GM21447 (cell line): Measurements from ENCODE around the gene DICER1.
A peak's percentile ranks its signal among the peaks of the same experiment; 100 is the strongest.
"Not testable (repeated sequence)": the region's sequence is repeated elsewhere in the genome, so short reads cannot be mapped to it uniquely, and the experiment has no call there.

Experiments used
- ATAC-seq: cut with Tn5 transposase; IDR thresholded peaks from one replicate; pipeline ENCODE4 v1.9.1; 2021; ENCODE audit not compliant: unreplicated experiment

Gene DICER1, protein sequence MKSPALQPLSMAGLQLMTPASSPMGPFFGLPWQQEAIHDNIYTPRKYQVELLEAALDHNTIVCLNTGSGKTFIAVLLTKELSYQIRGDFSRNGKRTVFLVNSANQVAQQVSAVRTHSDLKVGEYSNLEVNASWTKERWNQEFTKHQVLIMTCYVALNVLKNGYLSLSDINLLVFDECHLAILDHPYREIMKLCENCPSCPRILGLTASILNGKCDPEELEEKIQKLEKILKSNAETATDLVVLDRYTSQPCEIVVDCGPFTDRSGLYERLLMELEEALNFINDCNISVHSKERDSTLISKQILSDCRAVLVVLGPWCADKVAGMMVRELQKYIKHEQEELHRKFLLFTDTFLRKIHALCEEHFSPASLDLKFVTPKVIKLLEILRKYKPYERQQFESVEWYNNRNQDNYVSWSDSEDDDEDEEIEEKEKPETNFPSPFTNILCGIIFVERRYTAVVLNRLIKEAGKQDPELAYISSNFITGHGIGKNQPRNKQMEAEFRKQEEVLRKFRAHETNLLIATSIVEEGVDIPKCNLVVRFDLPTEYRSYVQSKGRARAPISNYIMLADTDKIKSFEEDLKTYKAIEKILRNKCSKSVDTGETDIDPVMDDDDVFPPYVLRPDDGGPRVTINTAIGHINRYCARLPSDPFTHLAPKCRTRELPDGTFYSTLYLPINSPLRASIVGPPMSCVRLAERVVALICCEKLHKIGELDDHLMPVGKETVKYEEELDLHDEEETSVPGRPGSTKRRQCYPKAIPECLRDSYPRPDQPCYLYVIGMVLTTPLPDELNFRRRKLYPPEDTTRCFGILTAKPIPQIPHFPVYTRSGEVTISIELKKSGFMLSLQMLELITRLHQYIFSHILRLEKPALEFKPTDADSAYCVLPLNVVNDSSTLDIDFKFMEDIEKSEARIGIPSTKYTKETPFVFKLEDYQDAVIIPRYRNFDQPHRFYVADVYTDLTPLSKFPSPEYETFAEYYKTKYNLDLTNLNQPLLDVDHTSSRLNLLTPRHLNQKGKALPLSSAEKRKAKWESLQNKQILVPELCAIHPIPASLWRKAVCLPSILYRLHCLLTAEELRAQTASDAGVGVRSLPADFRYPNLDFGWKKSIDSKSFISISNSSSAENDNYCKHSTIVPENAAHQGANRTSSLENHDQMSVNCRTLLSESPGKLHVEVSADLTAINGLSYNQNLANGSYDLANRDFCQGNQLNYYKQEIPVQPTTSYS (N-terminal part only)

DNA sequence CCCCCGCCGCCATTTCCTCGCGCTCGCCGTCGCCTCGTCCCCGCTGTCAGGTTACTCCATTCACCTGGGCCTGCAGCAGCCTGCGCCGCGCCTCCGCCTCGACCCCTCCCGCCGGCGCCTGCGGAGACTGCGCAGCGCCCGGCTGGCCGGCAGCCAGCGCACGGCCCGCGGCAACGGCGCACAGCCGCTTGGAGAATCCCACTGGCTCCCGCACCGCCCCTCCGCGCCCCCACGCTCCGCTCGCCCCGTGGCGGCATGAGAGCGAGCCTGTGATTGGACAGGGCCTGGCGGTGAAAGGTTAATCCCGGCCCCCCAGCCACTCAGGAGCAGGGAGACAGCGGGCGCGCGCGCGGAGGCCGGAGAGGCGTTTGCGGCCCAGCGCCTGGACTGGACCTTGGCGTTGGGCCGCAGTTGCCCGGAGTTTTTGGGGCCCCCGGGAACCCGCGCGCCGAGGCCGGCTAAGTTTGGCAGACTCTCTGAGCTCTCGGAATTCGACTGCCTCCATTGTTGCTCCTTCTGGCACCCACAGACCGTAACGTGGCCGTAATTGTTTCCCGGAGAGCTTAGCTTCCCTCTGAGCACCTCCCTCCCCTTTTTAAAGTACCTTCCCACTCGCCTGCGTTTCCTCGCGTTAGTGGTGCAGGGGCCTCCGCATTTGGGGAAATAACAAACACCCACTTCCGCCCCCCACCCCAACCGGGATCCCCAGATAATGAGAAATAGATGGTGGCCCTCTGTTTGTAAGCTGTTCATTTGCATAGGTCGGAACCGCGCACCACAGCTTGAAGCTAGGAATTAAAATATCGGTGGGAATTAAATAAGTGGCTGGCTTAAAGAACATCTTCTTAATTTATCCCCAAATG lies at the start of gene DICER1:
Gene DICER1 (minus strand): TSS at position 203 of the 863 bp plus-strand sequence. CDS start 24,071 bp downstream, outside the sequence.
- ATAC-seq, result peak; percentile 65

DNA sequence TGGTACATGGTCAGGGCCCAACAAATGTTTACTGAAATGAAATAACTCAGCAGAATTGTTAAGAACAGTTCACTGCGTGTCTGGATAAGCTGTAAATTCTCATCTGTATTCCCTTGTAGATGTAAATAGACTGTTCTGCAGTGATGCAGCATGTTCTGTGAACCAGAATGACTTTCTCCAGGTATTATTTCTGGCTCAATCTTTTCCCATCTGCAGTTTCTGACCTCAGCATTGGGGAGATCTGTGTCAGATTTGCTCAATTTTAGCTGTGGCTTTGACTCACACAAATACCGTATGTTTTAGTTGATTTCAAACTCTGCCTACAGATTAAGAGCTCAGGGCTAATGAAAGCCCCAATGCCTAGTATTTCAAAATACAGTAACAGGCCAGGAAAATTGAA lies 49.2 kb upstream of the DICER1 start:
- ATAC-seq, result no peak

DNA sequence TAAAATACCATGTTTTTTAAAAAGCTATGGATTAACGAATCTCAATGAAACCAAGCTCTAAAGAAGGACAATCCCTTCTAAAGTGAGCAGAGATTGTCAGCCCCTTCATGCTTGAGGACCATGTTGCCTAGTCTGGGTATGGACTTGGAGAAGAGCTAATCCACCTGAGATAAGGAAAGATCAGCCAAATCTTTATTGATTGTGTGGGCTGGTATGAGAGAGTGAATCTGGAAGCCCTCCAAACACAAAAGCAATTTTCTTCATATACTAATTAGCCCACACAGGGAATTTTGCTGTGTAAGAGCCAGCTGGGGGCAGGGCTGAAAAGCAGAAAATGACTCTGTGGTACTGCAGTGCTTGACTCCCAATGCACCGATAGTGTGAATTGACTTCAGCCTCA lies 47.4 kb upstream of the DICER1 start:
- ATAC-seq, result no peak

DNA sequence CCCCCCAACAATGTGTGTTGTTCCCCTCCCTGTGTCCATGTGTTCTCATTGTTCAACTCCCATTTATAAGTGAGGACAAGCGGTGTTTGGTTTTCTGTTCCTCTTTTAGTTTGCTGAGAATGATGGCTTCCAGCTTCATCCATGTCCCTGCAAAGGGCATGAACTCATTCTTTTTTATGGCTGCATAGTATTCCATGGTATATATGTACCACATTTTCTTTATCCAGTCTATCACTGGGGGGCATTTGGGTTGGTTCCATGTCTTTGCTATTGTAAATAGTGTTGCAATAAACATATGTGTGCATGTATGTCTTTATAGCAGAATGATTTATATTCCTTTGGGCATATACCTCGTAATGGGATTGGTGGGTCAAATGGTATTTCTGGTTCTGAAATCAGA lies 44.4 kb upstream of the DICER1 start:
- ATAC-seq, result not testable (repeated sequence)

DNA sequence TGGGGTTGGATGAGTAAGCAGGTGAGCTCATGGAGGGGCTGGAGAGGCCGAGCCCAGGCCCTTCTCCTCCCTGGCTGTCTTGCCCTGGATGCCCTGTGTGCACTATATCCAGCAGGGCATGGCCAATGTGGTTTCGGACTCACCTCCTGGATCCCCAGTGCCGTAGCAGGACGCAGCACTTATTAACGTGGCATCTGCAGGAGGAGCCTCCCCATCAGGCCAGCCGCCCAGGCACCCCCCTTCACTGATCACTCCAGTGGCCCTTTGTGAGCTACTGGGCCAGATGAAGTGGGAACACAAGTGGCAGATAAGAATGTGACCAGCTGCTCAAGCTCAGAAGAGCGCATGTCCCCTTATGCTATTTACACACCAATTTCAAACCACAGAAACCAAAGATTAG lies 43.1 kb upstream of the DICER1 start:
- ATAC-seq, result no peak

DNA sequence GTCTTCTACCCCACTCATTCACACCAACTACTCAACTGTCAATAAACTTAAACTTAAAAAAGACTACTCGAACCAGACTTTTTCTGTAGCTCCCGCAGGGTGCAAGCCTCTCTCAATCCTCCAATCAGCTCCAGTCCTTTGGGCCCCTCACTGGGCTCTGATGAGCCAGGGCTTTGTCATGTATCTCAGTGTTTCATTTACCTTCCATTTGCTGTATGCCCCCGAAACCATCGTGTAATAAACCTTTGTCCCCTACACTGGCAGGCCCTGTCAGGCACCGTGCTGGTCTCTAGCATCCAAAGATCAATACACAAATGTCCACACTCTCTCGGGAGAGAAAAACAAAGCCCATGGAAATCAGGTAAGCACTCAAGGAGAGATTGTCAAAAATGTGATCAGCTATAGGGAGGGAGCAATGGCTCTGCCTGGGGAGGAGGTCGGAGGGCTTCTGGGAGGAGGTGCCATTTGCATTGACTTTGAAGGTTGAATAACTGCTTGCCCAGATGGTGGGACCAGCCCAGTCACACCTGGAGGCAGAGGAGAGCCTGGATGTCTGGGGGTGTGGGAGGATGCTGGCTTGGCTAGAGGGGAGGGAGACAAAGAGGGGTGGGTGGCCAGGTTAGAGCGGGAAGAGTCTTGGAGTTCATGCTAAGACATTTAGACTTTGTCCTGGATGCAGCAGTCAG lies 42.1 kb upstream of the DICER1 start:
- ATAC-seq, result no peak

DNA sequence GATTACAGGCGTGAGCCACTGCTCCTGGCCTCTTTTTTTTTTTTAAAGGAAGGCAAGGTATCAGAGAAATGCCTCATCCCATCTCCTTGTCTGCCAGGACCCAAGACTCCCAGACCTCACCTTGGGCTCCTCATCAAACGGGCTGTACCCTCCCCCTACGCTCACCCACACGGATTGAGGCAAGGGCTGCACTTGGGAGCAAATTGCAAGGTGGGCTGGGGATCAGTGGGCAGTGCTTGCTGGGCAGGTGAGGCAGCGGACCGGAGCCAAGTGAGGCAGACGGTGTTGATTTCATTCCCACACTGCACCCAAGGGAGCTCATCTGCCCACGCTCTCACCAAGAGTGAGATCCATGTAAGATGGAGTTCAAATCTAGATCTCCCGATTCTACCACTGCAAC lies 41.0 kb upstream of the DICER1 start:
- ATAC-seq, result no peak

DNA sequence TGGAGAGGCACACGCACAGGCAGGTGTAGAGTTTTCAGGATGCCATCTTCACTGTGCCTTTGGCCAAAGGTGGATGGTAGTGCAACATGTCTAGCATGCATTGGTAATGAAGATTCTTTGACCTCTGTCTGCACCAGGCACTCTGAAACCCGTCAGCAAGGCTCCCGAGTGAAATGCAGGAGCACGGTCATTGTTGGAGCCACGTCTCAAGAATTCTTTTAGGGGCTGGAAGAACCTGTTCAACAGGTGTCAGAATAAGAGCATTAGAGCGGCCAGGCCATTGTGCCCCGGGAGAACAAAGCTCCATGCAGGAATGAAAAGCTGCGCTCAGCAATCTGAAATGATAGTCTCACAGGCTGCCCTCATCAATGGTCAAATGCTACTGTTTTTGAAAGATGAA lies 40.2 kb upstream of the DICER1 start:
- ATAC-seq, result no peak

DNA sequence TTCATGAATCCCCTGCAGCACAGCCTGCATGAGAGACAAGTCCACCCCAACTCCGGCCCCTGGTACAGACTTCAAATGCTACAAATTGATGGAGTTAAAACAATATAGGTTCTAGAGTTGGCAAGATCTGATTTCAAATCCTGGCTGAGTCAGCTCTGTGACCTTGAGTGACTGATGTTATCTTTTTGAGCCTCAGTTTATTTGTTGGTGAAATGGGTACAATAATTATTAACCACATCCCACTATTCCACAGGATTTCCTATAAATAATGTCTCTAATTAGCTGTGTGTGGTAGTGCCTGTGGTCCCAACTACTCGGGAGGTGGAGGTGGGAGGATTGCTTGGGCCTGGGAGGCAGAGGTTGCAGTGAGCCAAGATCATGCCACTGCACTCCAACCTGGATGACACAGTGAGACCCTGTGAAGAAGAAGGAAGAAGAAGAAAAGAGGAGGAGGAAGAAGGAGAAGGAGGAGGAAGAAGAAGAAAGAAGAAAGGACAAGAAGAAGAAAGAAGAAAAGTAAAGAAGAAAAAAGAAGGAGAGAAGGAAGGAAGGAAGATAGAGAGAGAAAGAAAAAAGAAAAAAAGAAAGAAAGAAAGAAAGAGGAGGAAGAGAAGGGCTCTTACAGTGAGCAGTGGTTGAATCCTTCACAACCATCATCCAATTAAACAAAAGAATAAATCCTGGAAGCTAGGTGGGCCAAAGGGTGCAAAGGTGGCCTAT lies 39.7 kb upstream of the DICER1 start:
- ATAC-seq, result no peak

DNA sequence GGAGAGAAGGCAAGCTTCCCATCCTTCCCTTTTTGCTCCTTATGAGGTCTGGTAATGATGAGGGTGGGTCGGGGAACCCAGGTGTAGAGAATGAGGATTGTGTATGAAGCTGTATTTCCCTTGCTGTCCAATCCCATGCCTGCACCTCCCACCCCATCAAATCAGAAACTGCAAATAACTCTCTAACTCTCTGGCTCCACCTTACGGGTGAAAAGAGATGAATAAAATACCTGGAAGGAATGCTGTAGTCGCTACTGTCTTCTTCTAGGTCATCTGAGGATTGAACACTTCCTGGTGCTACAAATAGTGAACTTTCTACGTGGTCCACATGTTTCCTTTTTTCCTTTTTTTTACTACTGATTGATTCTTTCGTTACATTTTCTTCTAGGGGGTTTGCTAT lies 38.9 kb upstream of the DICER1 start:
- ATAC-seq, result no peak

DNA sequence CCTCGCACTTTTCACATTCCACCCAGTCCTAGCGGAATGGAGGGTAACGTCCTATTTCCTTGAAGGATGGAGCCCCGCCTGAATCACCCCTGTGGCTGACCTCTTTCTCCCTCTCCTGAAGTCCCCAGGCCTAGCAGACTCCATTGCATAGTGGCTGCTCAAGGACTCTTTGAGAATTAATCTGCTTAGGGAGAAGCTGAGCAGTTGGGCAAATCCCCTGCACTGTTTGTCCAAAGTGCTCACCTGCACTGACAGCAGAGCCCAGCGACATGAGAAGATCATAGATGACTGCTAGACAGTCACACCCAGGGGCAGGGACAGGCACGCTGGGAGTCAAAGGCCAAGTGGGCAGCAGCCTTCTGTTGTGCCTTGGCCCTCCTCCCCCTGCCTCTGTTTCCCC lies 37.7 kb upstream of the DICER1 start:
- ATAC-seq, result no peak

DNA sequence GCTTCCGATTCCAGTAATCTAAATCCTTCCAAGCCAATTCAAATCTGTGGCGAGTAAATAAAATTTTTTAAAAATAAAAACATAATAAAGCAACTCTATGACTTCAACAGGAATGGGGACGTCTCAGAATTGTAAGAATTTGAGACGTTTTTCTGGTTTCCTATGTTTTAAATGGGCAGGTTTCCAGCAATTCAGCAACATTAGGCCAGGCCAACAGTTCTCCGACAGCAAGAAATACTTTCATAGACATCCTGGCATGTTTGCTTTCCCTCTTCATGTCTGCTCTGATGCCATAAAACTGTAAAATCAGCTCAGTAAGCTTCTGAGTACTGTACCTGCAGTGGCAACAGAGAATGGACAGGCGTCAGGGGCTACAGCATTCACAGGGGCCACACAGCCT lies 35.8 kb upstream of the DICER1 start:
- no peak for ATAC-seq

DNA sequence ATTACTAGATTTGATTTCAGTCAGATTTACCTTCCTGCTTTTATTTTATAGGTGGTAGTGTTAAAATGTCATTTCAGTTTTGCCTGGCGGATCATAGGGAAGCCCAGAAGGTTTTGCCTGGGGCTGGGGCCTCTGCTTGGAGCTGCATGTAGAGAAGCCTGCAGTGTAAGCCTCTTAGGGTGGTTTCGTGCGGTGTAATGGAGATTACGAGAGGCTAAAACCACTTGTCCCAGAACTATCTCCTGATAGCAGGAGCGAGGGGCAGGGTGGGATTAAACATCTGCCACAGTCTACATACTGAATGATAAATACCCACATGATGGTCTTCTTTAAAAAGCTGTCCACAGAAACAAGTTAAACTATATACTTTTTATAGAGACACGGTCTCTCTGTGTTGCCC lies 35.0 kb upstream of the DICER1 start:
- no peak for ATAC-seq

DNA sequence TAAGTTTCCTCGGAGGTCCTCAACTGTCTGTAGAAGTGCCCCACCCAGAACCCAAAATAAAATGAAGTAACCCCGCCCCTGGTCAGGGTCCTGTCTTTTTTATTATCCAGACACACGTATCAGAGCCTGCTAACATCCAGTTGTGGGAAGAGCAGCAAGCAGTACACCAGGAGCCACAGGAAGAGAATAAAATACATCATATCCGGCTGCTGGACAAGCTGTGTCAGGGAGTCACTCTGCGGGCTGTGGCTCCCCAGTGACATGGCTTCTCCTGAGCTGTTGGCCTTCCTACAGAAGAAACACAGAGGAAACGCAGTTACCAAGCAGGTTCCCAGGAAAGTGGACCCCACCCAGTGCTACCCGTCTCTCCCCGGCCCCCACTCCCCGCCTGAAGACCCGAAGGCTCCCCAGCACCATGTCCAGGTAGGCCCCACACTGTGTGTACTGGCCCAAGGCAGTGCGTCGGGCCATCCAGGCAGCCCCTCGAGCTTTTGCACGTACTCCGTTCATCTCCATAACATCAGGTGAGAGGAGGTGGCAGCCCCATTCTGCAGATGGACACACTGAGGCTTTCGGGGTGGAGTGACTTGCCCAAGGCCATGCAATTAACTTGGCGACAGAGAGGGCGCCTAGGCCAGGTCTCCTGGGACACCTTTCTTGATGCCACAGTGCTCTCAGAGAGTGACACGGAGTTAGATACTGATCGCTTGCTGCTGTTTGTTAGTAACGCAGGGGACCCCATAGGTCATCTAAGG lies 34.3 kb upstream of the DICER1 start:
- no peak for ATAC-seq

DNA sequence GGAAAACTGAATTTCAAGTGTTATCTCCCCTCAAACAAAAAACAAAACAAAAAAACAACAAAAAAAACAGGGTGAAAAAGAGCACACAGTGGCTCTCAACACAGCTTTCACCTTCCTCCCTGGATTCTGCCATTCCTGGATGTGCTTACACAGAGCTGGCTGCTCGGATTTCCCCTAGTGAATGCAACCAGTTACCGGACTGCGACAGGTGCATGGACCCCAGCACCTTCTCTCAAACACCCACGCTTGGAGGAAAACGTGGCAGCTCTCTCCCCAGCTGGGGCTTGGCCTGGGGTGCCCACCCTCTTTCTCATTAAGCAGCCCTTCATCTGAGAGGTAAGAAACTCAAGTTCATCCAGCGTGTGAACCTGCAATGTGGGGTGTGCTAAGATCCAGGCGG lies 33.5 kb upstream of the DICER1 start:
- no peak for ATAC-seq

DNA sequence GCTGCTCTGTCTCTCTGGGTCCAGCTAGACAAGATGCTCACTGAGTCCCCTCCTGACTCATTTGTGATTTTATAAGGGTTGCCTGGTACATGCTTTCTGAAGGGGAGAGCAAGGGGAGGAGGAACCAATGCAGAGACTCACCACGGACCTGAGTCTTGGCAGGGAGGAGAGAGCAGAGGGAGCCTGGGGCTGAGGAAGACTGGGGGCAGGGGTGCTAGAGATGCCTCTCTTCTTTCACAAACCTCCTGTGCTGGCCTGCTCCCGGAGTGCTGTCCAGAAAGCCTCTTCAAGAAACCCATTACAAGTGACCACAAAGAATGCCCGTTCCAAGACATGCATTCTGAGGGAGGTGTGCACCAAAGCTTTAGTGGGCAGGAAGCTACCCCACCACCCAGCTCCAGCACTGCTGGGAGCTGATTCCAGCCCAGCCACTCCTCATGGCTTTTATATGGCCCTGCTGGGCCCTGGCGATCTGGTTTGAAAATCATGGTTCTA lies 33.1 kb upstream of the DICER1 start:
- ATAC-seq, result no peak

DNA sequence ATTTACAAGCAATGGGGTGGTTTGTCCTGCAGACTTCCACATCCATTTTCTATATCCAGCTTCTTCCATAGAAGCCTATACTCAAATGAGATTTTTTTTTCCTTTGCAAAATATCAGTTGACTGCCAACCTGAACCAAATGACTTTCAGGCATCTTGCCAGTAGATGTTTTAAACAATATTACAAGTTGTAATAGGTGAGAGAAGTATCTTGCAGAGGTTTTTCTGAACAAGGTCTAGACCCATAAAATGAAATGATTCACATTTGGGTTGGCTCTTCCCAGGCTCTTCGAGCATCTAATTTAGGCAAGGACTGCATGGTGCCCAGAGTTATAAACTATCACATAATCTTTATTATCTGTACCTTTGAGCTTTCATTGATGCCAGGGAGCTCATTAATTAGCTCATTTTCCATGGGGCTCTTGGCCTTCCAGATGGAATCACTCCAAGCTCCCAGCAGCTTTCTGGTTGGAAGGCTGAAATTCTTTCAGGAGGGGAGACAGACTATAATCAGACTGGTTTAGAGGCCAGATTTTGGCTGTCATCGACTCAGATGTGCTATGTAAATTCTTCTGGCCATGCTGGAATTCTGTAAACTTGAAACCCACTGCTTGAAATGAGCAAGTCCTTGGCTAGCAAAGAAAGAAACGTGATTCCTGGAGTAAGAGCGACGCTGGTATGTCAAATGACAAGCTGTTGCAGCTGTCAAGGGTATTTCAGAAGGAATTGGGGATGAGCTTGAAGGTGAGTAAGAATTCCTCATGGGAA lies 32.2 kb upstream of the DICER1 start:
- no peak for ATAC-seq

DNA sequence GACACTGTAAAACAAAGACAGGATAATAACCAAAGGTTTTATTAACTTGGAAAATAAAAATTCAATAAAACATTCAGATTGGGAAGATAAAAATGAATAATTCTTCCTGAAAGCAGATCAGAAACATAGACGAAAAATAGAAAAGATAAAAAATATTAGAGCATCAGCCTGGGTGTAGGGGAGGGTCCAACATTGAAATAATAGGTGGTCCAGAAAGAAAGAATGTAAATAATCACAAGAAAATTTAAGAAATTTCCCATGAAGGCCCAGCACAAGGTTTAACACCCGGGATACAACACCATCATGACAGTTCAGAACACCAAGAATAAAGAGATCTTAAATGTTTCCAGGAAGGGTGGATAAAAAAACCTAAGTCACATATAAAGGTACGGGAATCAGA lies 31.1 kb upstream of the DICER1 start:
- no peak for ATAC-seq
